K562 (cell line): Measurements from ENCODE around the gene FIGLA. TPM values are rescaled to one million over a fixed set of nuclear protein-coding genes. Genes with fewer than 3 reads are reported as not detected.

Experiments used
- CXXC5 ChIP-seq: fragments of 250-450 bp; sonication (Bioruptor Pico); IDR thresholded peaks from 2 replicates; pipeline ENCODE4 v1.8.0; 2022; ENCODE audit warnings: inconsistent platforms, mild to moderate bottlenecking, moderate library complexity
- EP400 ChIP-seq: fragments of 450-650 bp; IDR thresholded peaks from 2 replicates; pipeline ENCODE4 v1.6.1; 2017; ENCODE audit warnings: antibody characterized with exemption, mild to moderate bottlenecking, moderate library complexity
- FOXA3 ChIP-seq, 2 experiments: fragments of 450-650 bp in 1 of 2; sonication (generic) in 1 of 2; formaldehyde crosslinking; IDR thresholded peaks in 1 of 2; conservative IDR thresholded peaks in 1 of 2; 2 replicates each; pipeline versions ENCODE4 v1.4.0 to v1.8.0; 2020 to 2022; ENCODE audit warnings: mild to moderate bottlenecking in 2 of 2, missing genetic modification reagents in 1 of 2
- GATA2 ChIP-seq: sonication (generic); formaldehyde crosslinking; IDR thresholded peaks from 2 replicates; pipeline ENCODE4 v1.4.0; 2020; ENCODE audit warnings: mild to moderate bottlenecking, missing genetic modification reagents
- GMEB1 ChIP-seq: fragments of 250-450 bp; sonication (Bioruptor Pico); IDR thresholded peaks from 2 replicates; pipeline ENCODE4 v1.4.0; 2020; ENCODE audit warnings: mild to moderate bottlenecking
- KDM1A ChIP-seq, 2 experiments: fragments of 450-650 bp; IDR thresholded peaks; 2 replicates each; pipeline ENCODE4 v1.6.1; 2016; ENCODE audit warnings: mild to moderate bottlenecking in 2 of 2
- MBD2 ChIP-seq: sonication (generic); IDR thresholded peaks from 2 replicates; pipeline ENCODE4 v1.6.1; 2016; ENCODE audit warnings: low read depth, borderline replicate concordance
- MCM2 ChIP-seq: fragments of 450-650 bp; IDR thresholded peaks from 2 replicates; pipeline ENCODE4 v1.6.1; 2017; ENCODE audit warnings: low read depth, mild to moderate bottlenecking
- POLR2G ChIP-seq: fragments of 200-400 bp; formaldehyde crosslinking; IDR thresholded peaks from 2 replicates; pipeline ENCODE4 v1.6.1; 2017; ENCODE audit warnings: low read depth, mild to moderate bottlenecking, antibody characterized with exemption, low read length, moderate library complexity
- SREBF1 ChIP-seq: fragments of 150-350 bp; IDR thresholded peaks from 2 replicates; pipeline ENCODE4 v1.6.1; 2014; ENCODE audit warnings: antibody characterized with exemption, low read depth, low read length, borderline replicate concordance
- ZBTB8A ChIP-seq: fragments of 450-650 bp; IDR thresholded peaks from 2 replicates; pipeline ENCODE4 v1.6.1; 2018; ENCODE audit warnings: mild to moderate bottlenecking, moderate library complexity; ENCODE audit not compliant: partially characterized antibody
- ZFP30 ChIP-seq: fragments of 250-450 bp; sonication (Bioruptor Pico); IDR thresholded peaks from 2 replicates; pipeline ENCODE4 v1.8.0; 2022; ENCODE audit warnings: moderate library complexity, mild to moderate bottlenecking, inconsistent platforms, borderline replicate concordance
- ZNF24 ChIP-seq: fragments of 450-650 bp; IDR thresholded peaks from 2 replicates; pipeline ENCODE4 v1.6.1; 2016
- ZNF324 ChIP-seq: fragments of 250-450 bp; sonication (Bioruptor Pico); IDR thresholded peaks from 2 replicates; pipeline ENCODE4 v1.4.0; 2020; ENCODE audit warnings: mild to moderate bottlenecking
- polyA plus RNA-seq, 8 experiments: library from polyadenylated mRNA; depleted of rRNA in 4 of 8; stranded (reverse) in 5 of 8; unstranded in 3 of 8; fragments of >200 nt; fragmentation: Nextera tagmentation in 2 of 8; fragmentation: Illumina TruSeq in 1 of 8; extraction: Ambion mirVana in 2 of 8; extraction: Trizol in 1 of 8; gene quantifications; 2 replicates each; pipeline versions ENCODE4 v1.2.1 to v1.2.3, GENCODE V29; 2011 to 2014; ENCODE audit warnings: inconsistent platforms in 1 of 8, missing spikeins in 1 of 8
- total RNA-seq, 7 experiments: library from RNA; depleted of rRNA in 6 of 7; stranded (reverse); fragments of >200 nt in 6 of 7; fragmentation: Illumina TruSeq in 2 of 7; extraction: Trizol in 2 of 7; gene quantifications; 2 replicates each; pipeline versions ENCODE4 v1.2.1 to v1.2.3, GENCODE V29; 2011 to 2021; ENCODE audit warnings: low replicate concordance in 1 of 7
- TF ChIP-seq, protein P1 (sequence below), 2 experiments: fragments of 450-650 bp in 1 of 2; sonication (generic) in 1 of 2; formaldehyde crosslinking in 1 of 2; IDR thresholded peaks; 2 replicates each; pipeline versions ENCODE4 v1.7.1 to v1.9.0; 2016 to 2022; ENCODE audit warnings: inconsistent platforms in 1 of 2, mild to moderate bottlenecking in 1 of 2, missing genetic modification reagents in 1 of 2

Gene FIGLA
- total and polyA plus RNA-seq, 9 of the 15 experiments (the other 6 are each of a cell fraction or from before 2014, with no cell fraction given) = not detected

GRCh38 chr2:70767699-70768589 lies 22.5 kb downstream of the FIGLA start, which contains the start of gene ADD2 (continued):
- peak; percentile 82 for TF ChIP-seq POLR2G
- no peak for TF ChIP-seq GMEB1 (CRISPR knock-in tag)
- TF ChIP-seq GATA2 (CRISPR knock-in tag) = no peak
- TF ChIP-seq MCM2 = no peak
- TF ChIP-seq MBD2 = peak; percentile 45; the same call in 1 of the 2 replicates
- TF ChIP-seq FOXA3 (CRISPR knock-in tag; conservative IDR thresholded peaks at IDR 0.05 in 1 of 2, IDR thresholded peaks at IDR 0.05 in 1 of 2) = no peak
- TF ChIP-seq ZBTB8A = no peak
- TF ChIP-seq ZFP30 (CRISPR knock-in tag) = no peak
- 0 out of 2 replicates have a peak, but pooled peaks have one; percentile 10 for TF ChIP-seq ZNF24
- TF ChIP-seq, protein P1, sequence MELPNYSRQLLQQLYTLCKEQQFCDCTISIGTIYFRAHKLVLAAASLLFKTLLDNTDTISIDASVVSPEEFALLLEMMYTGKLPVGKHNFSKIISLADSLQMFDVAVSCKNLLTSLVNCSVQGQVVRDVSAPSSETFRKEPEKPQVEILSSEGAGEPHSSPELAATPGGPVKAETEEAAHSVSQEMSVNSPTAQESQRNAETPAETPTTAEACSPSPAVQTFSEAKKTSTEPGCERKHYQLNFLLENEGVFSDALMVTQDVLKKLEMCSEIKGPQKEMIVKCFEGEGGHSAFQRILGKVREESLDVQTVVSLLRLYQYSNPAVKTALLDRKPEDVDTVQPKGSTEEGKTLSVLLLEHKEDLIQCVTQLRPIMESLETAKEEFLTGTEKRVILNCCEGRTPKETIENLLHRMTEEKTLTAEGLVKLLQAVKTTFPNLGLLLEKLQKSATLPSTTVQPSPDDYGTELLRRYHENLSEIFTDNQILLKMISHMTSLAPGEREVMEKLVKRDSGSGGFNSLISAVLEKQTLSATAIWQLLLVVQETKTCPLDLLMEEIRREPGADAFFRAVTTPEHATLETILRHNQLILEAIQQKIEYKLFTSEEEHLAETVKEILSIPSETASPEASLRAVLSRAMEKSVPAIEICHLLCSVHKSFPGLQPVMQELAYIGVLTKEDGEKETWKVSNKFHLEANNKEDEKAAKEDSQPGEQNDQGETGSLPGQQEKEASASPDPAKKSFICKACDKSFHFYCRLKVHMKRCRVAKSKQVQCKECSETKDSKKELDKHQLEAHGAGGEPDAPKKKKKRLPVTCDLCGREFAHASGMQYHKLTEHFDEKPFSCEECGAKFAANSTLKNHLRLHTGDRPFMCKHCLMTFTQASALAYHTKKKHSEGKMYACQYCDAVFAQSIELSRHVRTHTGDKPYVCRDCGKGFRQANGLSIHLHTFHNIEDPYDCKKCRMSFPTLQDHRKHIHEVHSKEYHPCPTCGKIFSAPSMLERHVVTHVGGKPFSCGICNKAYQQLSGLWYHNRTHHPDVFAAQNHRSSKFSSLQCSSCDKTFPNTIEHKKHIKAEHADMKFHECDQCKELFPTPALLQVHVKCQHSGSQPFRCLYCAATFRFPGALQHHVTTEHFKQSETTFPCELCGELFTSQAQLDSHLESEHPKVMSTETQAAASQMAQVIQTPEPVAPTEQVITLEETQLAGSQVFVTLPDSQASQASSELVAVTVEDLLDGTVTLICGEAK (IDR thresholded peaks at IDR 0.05) = peak; percentile 37; the same call in 1 of the 2 replicates
- TF ChIP-seq, protein P1 (CRISPR knock-in tag; IDR thresholded peaks at IDR 0.05) = no peak
- no peak for TF ChIP-seq SREBF1
- TF ChIP-seq ZNF324 = no peak
- peak; percentile 49; the same call in 1 of the 2 replicates for TF ChIP-seq EP400
- peak; percentile 61; the same call in 1 of the 2 replicates for TF ChIP-seq CXXC5 (CRISPR knock-in tag)
- no peak for TF ChIP-seq KDM1A (IDR thresholded peaks at IDR 0.05)
